Measurements from ENCODE around the gene ALDH1L1. TPM values are rescaled to one million over a fixed set of nuclear protein-coding genes. Genes with fewer than 3 reads are reported as not detected.

Gene ALDH1L1
- total RNA-seq, 1 experiment from 2014 or later = 0.08 TPM

DNA sequence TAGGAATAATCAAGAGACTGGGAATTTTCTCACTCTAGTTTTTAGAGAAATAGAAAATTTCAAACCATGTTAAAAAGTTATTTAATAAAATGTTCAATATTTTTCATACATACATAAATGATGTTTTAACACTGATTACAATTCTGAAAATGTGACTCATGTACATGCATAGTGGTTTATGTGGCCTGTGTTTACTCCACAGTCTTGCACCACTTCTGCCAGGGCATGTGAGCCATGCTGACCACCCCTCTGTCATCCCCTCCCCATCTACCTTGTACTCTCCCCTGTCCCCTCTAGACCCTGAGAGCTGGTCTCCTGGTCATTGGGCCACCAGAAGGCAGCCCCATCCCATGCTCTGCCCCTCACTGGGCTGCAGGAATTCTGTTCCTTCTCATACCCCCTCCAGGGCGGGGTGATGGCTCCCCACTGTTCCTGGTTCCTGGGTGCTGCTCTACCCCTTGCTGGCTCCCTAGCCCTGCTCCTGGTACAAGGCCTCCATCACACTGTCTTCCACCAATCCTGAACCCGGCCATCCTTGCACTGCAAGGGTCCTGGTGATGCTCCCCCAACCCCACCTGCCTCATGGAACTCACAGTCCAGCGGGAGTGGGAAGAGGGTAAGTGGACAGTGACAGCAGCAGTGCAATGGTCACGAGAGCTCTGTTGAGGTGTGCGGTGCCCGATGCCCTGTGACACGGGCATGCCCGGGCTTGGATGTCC, 72.3 kb downstream of the ALDH1L1 start:
- no peak for DNase-seq
- peaks cover 9% of the 10 kb centered on the region for H3K4me1 ChIP-seq
- H3K27ac ChIP-seq = no peak overlapping the region
- no peaks in the 10 kb centered on the region for H3K9me3 ChIP-seq (replicated peaks)
- no peaks in the 10 kb centered on the region for H3K27me3 ChIP-seq
- no peaks in the 10 kb centered on the region for H3K36me3 ChIP-seq
- H3K4me3 ChIP-seq = no peak overlapping the region

GRCh38 chr3:126107203-126107939, 73.0 kb downstream of the ALDH1L1 start:
- no peak for DNase-seq
- H3K36me3 ChIP-seq = no peaks in the 10 kb centered on the region
- no peaks in the 10 kb centered on the region for H3K9me3 ChIP-seq (replicated peaks)
- no peak overlapping the region for H3K4me3 ChIP-seq
- H3K27me3 ChIP-seq = no peaks in the 10 kb centered on the region
- no peak overlapping the region for H3K27ac ChIP-seq
- H3K4me1 ChIP-seq = peaks cover 9% of the 10 kb centered on the region

- DNase-seq = no peak
- Histone ChIP-seq H3K27ac (no peak overlapping the region), H3K9me3 (replicated peaks) (no peaks in the 10 kb centered on the region), H3K27me3 (no peaks in the 10 kb centered on the region), H3K4me1 (peaks cover 8% of the 10 kb centered on the region), H3K36me3 (no peaks in the 10 kb centered on the region), H3K4me3 (no peak overlapping the region)
These were observed 73.8 kb downstream of the ALDH1L1 start for GRCh38 chr3:126106336-126107202.

DNA sequence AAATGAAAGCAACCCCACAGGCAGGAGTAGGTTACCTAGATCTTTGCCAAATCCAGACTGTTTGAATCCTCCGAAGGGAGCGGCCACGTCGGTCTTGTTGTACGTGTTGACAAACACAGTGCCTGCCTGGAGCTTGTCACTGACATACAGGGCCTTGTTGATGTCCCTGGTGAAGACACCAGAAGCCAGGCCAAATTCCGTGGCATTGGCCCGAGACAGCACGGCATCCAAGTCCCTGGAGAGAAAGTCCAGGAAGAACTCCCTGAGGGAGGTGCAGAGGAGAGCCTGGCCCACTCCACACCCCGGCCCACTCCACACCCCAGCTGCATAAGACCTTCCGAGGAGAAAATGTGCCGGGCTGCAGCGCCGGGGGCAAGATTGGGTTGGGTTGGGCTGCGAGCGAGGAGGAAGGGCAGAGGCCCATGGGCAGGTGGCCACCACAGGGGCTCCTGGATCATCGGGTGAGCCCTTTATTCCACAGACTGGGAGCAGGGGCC, 74.6 kb downstream of the ALDH1L1 start:
- no peaks in the 10 kb centered on the region for H3K36me3 ChIP-seq
- no peaks in the 10 kb centered on the region; the same call in 1 of the 2 replicates for H3K4me1 ChIP-seq
- no peak overlapping the region for H3K27ac ChIP-seq
- no peak for DNase-seq
- no peaks in the 10 kb centered on the region for H3K27me3 ChIP-seq
- no peaks in the 10 kb centered on the region for H3K9me3 ChIP-seq (replicated peaks)
- H3K4me3 ChIP-seq = no peak overlapping the region

DNA sequence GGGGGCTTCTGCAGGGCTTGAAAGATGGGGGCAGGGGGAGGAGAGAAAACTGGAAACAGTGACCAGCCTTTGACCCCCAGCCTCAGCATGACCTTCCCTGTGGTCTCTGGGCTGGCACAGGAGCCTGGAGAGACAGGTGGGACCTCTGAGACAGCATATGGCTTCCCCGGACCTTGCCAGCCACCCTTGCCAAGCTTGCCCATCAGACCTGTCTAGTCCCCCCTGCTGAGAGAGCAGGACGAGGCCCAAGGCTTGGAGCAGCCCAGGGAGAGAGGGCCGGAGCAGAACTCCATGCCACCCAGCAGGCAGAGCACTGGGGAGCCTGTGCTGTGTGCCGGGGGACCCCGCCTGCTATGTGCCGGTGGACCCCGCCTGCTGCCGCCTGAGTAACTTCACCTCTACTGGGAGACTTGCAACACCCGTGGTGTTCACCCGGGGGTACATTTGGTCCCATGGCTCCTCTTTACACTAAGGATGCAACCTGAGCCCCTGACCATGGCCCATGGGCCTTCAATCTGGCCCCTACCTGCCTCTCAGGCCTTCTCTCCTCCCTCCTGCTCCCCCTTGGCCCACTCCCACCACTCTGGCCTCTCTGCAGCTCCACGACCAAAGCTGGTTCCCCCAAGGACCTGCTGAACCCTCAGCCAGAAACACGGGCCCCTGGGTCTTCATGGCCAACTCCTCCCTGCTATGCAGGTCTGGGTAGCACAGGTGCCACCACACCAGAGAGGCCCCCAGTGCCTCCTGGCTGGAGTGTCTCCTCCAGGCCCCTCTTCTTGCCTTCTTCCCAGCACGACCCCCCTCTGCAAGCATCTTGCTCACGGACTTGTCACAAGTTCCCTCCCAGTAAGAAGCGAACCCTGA, 75.4 kb downstream of the ALDH1L1 start:
- Histone ChIP-seq H3K4me3 (no peak overlapping the region), H3K36me3 (no peaks in the 10 kb centered on the region), H3K4me1 (peaks cover 7% of the 10 kb centered on the region), H3K9me3 (replicated peaks) (no peaks in the 10 kb centered on the region), H3K27me3 (no peaks in the 10 kb centered on the region), H3K27ac (no peak overlapping the region)
- no peak for DNase-seq

DNA sequence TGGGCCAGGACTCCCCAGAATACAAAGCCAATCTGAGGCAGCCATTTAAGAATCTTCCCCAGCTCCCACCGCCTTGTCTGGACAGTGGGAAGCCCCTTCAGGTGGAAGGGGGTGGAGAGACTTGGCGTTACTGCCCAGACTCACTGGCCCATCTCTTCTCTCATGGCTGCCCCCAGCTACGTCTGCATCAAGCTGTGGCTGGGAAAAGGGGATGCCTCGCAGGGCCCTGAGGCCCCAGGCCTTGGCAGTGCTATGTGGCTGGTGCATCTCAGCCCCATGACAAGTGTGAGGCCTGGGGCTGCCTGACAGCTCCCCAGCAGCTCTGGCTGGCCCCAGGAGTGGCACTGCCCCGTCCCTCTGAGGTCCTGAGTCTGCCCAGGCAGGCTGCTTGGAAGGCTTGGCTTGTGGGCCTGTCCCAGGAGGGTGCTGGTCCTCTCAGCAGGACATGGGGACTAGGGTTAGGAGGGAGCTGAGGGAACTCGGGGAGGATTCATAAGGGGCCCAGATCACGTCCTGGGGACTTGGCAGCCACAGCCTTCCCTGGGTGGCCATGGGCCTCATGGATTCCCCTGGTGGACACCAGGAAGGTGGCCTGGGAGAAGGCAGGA, 76.3 kb downstream of the ALDH1L1 start:
- Histone ChIP-seq H3K27ac (no peak overlapping the region), H3K9me3 (replicated peaks) (no peaks in the 10 kb centered on the region), H3K36me3 (no peaks in the 10 kb centered on the region), H3K27me3 (no peaks in the 10 kb centered on the region), H3K4me3 (no peak overlapping the region), H3K4me1 (peaks cover 15% of the 10 kb centered on the region)
- DNase-seq = no peak

- no peaks in the 10 kb centered on the region for H3K9me3 ChIP-seq (replicated peaks)
- H3K36me3 ChIP-seq = no peaks in the 10 kb centered on the region
- no peak overlapping the region for H3K4me3 ChIP-seq
- no peak overlapping the region for H3K27ac ChIP-seq
- H3K27me3 ChIP-seq = no peaks in the 10 kb centered on the region
- DNase-seq = no peak
- H3K4me1 ChIP-seq = peaks cover 18% of the 10 kb centered on the region
These were observed 77.0 kb downstream of the ALDH1L1 start for GRCh38 chr3:126103121-126104027.

- peaks cover 25% of the 10 kb centered on the region for H3K4me1 ChIP-seq
- H3K9me3 ChIP-seq (replicated peaks) = no peaks in the 10 kb centered on the region
- no peaks in the 10 kb centered on the region for H3K27me3 ChIP-seq
- no peak overlapping the region for H3K4me3 ChIP-seq
- H3K27ac ChIP-seq = no peak overlapping the region
- no peak for DNase-seq
- no peaks in the 10 kb centered on the region for H3K36me3 ChIP-seq
These were observed 77.8 kb downstream of the ALDH1L1 start for GRCh38 chr3:126102530-126102951.

- H3K27me3 ChIP-seq = no peaks in the 10 kb centered on the region
- H3K36me3 ChIP-seq = no peaks in the 10 kb centered on the region
- H3K9me3 ChIP-seq (replicated peaks) = peaks cover 4% of the 10 kb centered on the region
- no peak for DNase-seq
- H3K27ac ChIP-seq = no peak overlapping the region
- H3K4me1 ChIP-seq = peaks cover 28% of the 10 kb centered on the region
- H3K4me3 ChIP-seq = no peak overlapping the region
These were observed 78.4 kb downstream of the ALDH1L1 start for GRCh38 chr3:126102011-126102410.

DNA sequence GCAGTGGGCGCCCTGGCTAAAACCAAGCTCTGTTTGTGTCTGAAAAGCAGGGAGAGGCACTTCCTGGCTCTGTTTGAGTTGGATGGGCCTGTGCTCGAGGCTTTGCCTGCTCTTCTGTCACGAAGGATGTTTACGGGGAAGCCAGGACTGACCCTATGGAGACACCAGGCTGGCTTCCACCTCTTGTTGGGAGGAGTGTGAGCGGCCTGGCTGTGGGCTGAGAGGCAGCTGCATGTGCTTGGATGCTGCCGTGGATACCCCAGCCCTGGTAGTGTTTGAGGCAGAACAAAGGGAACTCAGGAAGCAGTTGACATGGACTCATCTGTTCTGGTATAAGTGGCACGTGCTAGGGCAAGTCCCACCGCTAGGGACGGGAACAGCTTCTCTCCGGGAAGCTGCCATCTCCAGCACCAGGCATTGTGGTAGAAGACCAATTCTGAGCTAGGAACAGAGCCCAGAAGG, 78.8 kb downstream of the ALDH1L1 start:
- Histone ChIP-seq H3K9me3 (replicated peaks) (peaks cover 9% of the 10 kb centered on the region), H3K4me3 (no peak overlapping the region), H3K36me3 (no peaks in the 10 kb centered on the region), H3K27me3 (no peaks in the 10 kb centered on the region), H3K27ac (no peak overlapping the region), H3K4me1 (peaks cover 28% of the 10 kb centered on the region)
- DNase-seq = no peak

DNA sequence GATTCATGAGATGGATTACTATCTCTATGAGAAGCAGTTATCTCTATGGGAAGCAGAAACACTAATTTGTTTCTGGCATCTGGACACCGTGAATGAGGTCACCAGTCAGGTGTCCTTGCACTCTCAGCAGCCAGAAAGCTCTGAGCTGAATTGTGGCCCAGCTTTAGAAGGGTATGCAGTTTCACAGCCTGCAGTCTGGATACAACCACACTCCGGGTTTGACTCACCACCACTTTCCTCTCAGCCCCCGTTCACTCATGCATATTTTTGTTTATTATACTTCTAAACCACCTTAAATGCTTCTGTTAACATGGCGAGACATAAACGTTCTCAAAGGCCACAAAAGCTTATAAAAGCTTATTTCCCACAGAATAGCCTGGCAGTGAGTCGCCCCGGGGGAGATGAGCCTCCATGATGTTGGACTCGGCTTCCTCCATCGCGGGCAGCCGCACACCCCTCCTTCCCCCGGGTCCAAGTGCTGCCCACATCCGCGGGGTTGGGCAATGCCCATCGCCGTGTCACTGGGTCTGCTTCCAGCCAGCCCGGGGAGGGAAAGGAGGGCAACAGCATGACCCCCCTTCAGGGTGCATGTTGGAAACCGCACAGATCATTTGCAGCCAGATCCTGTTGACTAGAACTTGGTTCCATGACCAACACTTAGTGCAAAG, 79.6 kb downstream of the ALDH1L1 start:
- peaks cover 28% of the 10 kb centered on the region for H3K4me1 ChIP-seq
- peaks cover 11% of the 10 kb centered on the region for H3K9me3 ChIP-seq (replicated peaks)
- no peaks in the 10 kb centered on the region for H3K27me3 ChIP-seq
- H3K27ac ChIP-seq = peak overlapping the region; percentile 63
- H3K36me3 ChIP-seq = no peaks in the 10 kb centered on the region
- peak overlapping the region; percentile 20 for H3K4me3 ChIP-seq
- DNase-seq = peak; percentile 44 to 59

- Histone ChIP-seq H3K4me3 (no peak overlapping the region), H3K27ac (peak overlapping the region; percentile 63), H3K27me3 (no peaks in the 10 kb centered on the region)
These were observed 80.1 kb downstream of the ALDH1L1 start for GRCh38 chr3:126100269-126100633.

More at GRCh38 chr3:126100269-126100633, 80.1 kb downstream of the ALDH1L1 start:
- H3K9me3 ChIP-seq (replicated peaks) = peaks cover 11% of the 10 kb centered on the region
- DNase-seq = peak in 1 of 2 experiments; percentile 32
- no peaks in the 10 kb centered on the region for H3K36me3 ChIP-seq
- peaks cover 28% of the 10 kb centered on the region for H3K4me1 ChIP-seq

Data from SJCRH30 (cell line).